ENCODE results near the gene MYOZ1. TPM values are rescaled to one million over a fixed set of nuclear protein-coding genes. Genes with fewer than 3 reads are reported as not detected.

Gene MYOZ1
- total and polyA plus RNA-seq, 2 donors (not counting 3 experiments of a cell fraction or from before 2014, with no cell fraction given), result not detected

DNA sequence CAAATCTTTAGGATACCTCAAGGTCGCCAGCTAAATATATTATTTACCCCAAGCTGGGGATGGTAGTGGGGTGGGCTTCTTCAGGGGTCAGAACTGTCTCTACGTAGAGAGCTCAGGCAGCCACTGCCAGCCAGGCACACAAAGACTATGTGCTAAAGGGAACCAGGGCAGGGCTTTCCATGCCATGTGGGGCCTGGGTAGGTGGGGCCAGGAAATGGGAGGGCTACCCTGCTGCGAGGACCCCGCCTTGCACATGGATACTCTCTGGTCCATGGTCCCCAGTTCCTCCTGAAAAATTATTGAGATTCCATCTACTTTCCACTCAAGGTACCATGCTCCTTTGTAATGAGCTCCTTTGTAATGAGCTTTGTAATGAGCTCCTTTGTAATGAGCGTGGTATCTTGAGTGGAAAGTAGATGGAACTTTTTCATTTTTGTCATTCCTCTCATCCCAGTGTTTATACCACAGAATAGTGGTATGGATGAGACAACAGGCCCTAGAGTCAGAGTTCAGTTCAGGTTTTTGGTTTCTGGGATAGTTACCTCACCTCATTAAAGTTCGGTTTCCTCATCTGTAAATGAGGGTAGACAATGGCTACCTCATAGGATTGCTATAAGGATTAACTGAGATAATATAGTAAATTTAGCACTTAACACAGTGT is 8.7 kb upstream of the MYOZ1 start:
- DNase-seq (ENCODE audit: low read depth, low spot score), result no peak
- Histone ChIP-seq H3K4me1 (ENCODE audit: control insufficient read depth, extremely low read depth, insufficient read depth, low read length) (peaks cover 2% of the 10 kb centered on the region), H4K20me1 (replicated peaks; ENCODE audit: control insufficient read depth, extremely low read depth, insufficient read depth, low read length) (no peaks in the 10 kb centered on the region), H2AFZ (ENCODE audit: low read depth, low read length) (no peak overlapping the region), H3K9me1 (replicated peaks; ENCODE audit: control insufficient read depth, extremely low read depth, insufficient read depth, low read length) (no peaks in the 10 kb centered on the region), H3K9ac (replicated peaks; ENCODE audit: extremely low read depth, insufficient read depth, low read length) (no peak overlapping the region), H3K36me3 (ENCODE audit: control insufficient read depth in 2 of 2, extremely low read depth in 1 of 2, insufficient read depth in 2 of 2, low read length in 2 of 2) (no peaks in the 10 kb centered on the region), H3K27me3 (ENCODE audit: control insufficient read depth in 2 of 2, insufficient read depth in 2 of 2, low read length in 2 of 2) (peaks cover 0 to 8% of the 10 kb centered on the region in 2 experiments), H3K9me3 (replicated peaks; ENCODE audit: control insufficient read depth, insufficient read depth, low read length) (no peaks in the 10 kb centered on the region), H3K4me2 (ENCODE audit: insufficient read depth, low read length) (no peak overlapping the region), H3K27ac (ENCODE audit: insufficient read depth, low read depth, low read length) (no peak overlapping the region), H3K4me3 (replicated peaks in 1 of 3; ENCODE audit: insufficient read depth in 1 of 3, low read depth in 1 of 3, low read length in 3 of 3) (no peak overlapping the region), H3K79me2 (ENCODE audit: control insufficient read depth, insufficient read depth, low read length) (no peaks in the 10 kb centered on the region)
- no peak for FAIRE-seq
- dilution Hi-C loops (cut with MboI; ENCODE audit: extremely low pct_ligation_motif_present, low sequenced_read_pairs), result no loop called here
- no TSS peak for BruUV-seq (replicated peaks)
- ChIA-PET POLR2A (no interaction called here), CTCF (interaction anchor here (1.9 kb wide), 1 partner anchor 120 kb away, joined by 6 read pairs; no protein-coding TSS in a partner anchor)
- no peak for TF ChIP-seq FOS (IDR thresholded peaks at IDR 0.05; ENCODE audit: borderline replicate concordance, insufficient read depth, low read length)
- TF ChIP-seq, protein P1, sequence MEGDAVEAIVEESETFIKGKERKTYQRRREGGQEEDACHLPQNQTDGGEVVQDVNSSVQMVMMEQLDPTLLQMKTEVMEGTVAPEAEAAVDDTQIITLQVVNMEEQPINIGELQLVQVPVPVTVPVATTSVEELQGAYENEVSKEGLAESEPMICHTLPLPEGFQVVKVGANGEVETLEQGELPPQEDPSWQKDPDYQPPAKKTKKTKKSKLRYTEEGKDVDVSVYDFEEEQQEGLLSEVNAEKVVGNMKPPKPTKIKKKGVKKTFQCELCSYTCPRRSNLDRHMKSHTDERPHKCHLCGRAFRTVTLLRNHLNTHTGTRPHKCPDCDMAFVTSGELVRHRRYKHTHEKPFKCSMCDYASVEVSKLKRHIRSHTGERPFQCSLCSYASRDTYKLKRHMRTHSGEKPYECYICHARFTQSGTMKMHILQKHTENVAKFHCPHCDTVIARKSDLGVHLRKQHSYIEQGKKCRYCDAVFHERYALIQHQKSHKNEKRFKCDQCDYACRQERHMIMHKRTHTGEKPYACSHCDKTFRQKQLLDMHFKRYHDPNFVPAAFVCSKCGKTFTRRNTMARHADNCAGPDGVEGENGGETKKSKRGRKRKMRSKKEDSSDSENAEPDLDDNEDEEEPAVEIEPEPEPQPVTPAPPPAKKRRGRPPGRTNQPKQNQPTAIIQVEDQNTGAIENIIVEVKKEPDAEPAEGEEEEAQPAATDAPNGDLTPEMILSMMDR (IDR thresholded peaks at IDR 0.05; ENCODE audit: extremely low read depth in 1 of 2, insufficient read depth in 1 of 2, low read depth in 1 of 2, low read length in 2 of 2), result no peak
- no peak for TF ChIP-seq MYC (IDR thresholded peaks at IDR 0.05; ENCODE audit: low read depth, low read length)
- no peak for TF ChIP-seq POLR2AphosphoS5 (IDR thresholded peaks at IDR 0.05; ENCODE audit: insufficient read depth, low read depth, low read length)
- TF ChIP-seq POLR2A (IDR thresholded peaks at IDR 0.05; ENCODE audit: low read depth, low read length), result no peak
- no peak for TF ChIP-seq EZH2 (IDR thresholded peaks at IDR 0.05; ENCODE audit: borderline replicate concordance, low read depth, low read length, severe bottlenecking)
- TF ChIP-seq, protein P2, sequence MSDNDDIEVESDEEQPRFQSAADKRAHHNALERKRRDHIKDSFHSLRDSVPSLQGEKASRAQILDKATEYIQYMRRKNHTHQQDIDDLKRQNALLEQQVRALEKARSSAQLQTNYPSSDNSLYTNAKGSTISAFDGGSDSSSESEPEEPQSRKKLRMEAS (IDR thresholded peaks at IDR 0.05; ENCODE audit: insufficient read depth, insufficient read length), result no peak
- no peak for TF ChIP-seq JUN (IDR thresholded peaks at IDR 0.05; ENCODE audit: borderline replicate concordance, insufficient read depth, insufficient read length, low read depth)
- TF ChIP-seq GATA2 (IDR thresholded peaks at IDR 0.05; ENCODE audit: insufficient read depth, insufficient read length, low read depth, low read length), result no peak
- intact Hi-C loops (cut with micrococcal nuclease), result no loop called here

Measured in endothelial cell of umbilical vein (primary cell).